Fibroblast of villous mesenchyme (primary cell): ENCODE measurements around the gene MOG. TPM values are rescaled to one million over a fixed set of nuclear protein-coding genes. Genes with fewer than 3 reads are reported as not detected.
"Not testable (repeated sequence)": the region's sequence is repeated elsewhere in the genome, so short reads cannot be mapped to it uniquely, and the experiment has no call there.

Source experiments
- DNase-seq: peaks from one replicate; pipeline ENCODE4 v3.0.0-alpha.2; 2010; ENCODE audit warnings: low read depth
- H3K4me3 ChIP-seq: 2 replicates; pipeline ENCODE4 v1.5.1; 2011; ENCODE audit warnings: low read depth, mild to moderate bottlenecking, low read length
- CTCF ChIP-seq: IDR thresholded peaks from 2 replicates; pipeline ENCODE4 v1.5.1; 2012; ENCODE audit warnings: low read depth, mild to moderate bottlenecking, low read length; ENCODE audit not compliant: insufficient read depth
- total RNA-seq: library from RNA; depleted of rRNA; stranded (reverse); fragments of >200 nt; gene quantifications from 2 replicates; pipeline ENCODE4 v1.2.3, GENCODE V29; 2012

Gene MOG
- total RNA-seq, 1 donor = not detected

- DNase-seq = no peak
- no peak overlapping the region for H3K4me3 ChIP-seq
- TF ChIP-seq CTCF = no peak
These were observed 9.3 kb downstream of the MOG start for GRCh38 chr6:29665942-29666825.

DNA sequence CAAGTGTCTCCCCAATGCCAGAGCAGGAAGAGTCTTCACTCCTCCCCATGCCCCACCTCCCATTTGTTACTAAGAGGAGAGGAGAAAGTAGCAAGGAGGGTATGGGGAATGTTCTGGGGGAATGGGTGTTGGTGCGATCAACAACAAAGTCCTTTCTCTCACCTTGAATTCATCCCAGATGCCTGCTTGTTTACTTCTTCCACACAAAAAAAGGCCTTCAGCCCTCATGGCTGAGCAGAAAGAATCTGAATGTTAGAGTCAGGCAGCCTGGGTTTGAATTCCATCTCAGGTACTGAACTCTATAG lies 9.9 kb downstream of the MOG start:
- DNase-seq = no peak
- H3K4me3 ChIP-seq = no peak overlapping the region
- TF ChIP-seq CTCF = no peak

- no peak overlapping the region for H3K4me3 ChIP-seq
- DNase-seq = no peak
- no peak for TF ChIP-seq CTCF
These were observed 10.3 kb downstream of the MOG start for GRCh38 chr6:29667158-29667557.

GRCh38 chr6:29671026-29671425 lies 14.1 kb downstream of the MOG start:
- H3K4me3 ChIP-seq = no peak overlapping the region
- no peak for DNase-seq
- TF ChIP-seq CTCF = no peak

- H3K4me3 ChIP-seq, DNase-seq: not testable (repeated sequence)
These were observed 15.2 kb downstream of the MOG start for GRCh38 chr6:29672116-29672515.

DNA sequence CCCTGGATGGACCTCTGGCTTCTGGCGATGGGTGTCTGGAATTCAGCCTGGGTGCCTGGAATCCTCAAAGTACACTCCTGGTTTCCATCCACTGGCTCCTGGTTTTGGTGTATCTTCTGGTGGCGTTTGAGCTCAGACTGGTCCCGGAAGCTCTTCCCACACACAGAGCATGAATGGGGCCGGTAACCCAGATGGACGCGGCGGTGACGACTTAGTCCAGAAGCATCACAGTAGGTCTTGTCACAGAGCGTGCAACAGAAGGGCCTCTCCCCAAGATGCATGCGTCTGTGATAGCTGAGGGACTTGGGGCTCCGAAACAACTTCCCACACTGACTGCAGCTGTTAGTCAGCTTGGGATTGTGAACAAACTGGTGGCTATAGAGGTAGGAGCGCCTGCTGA lies 16.3 kb downstream of the MOG start:
- no peak for DNase-seq
- H3K4me3 ChIP-seq = no peak overlapping the region
- TF ChIP-seq CTCF = no peak

DNA sequence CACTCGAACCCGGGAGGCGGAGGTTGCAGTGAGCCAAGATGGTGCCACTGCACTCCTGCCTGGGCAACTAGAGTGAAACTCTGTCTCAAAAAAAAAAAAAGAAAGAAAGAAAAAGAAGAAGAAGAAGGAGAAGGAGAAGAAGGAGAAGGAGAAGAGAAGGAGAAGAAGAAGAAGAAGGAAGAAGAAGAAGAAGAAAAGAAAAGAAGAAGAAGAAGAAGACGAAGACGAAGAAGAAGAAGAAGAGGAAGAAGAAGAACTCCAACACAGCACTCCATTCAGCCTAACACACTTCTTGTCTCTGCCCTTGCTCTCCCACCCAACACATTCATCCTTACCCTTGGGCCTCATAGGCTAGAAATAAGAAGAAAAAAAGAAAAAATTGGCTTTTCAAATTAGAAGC lies 17.1 kb downstream of the MOG start:
- no peak for TF ChIP-seq CTCF
- H3K4me3 ChIP-seq = no peak overlapping the region
- DNase-seq = no peak
